Kasumi-1 (cell line): ENCODE results near the gene SULF2.

Experiments used
- DNase-seq, 2 experiments: peaks; one replicate each; lab custom pipeline; 2025; lab: John Stamatoyannopoulos, UW

Gene SULF2

GRCh38 chr20:47737923-47738322, 47.4 kb downstream of the SULF2 start:
- DNase-seq, result no peak

DNA sequence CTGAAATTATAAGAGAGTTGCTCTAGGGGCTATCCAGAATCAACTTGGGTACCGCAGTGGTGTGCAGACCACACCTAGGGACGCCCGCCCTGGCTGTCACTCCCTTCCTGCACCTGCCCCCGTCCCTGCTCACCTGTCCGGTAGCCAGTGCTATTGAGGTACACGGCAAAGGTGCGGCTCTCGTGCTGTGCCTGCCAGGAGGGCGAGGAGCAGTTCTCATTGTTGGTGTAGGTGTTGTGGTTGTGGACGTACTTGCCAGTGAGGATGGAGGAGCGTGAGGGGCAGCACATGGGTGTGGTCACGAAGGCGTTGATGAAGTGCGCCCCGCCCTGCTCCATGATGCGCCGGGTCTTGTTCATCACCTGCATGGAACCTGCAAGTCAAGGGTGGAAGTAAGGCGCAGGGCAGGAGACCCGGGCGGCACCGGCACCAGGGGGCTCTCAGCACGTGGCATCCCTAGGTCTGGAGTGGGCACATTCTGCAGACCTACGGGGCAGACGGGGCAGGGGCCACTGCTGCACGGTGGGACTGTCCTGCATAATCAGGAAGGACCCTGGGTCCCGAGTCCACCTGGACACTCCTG, 48.6 kb downstream of the SULF2 start:
- DNase-seq, result no peak

DNA sequence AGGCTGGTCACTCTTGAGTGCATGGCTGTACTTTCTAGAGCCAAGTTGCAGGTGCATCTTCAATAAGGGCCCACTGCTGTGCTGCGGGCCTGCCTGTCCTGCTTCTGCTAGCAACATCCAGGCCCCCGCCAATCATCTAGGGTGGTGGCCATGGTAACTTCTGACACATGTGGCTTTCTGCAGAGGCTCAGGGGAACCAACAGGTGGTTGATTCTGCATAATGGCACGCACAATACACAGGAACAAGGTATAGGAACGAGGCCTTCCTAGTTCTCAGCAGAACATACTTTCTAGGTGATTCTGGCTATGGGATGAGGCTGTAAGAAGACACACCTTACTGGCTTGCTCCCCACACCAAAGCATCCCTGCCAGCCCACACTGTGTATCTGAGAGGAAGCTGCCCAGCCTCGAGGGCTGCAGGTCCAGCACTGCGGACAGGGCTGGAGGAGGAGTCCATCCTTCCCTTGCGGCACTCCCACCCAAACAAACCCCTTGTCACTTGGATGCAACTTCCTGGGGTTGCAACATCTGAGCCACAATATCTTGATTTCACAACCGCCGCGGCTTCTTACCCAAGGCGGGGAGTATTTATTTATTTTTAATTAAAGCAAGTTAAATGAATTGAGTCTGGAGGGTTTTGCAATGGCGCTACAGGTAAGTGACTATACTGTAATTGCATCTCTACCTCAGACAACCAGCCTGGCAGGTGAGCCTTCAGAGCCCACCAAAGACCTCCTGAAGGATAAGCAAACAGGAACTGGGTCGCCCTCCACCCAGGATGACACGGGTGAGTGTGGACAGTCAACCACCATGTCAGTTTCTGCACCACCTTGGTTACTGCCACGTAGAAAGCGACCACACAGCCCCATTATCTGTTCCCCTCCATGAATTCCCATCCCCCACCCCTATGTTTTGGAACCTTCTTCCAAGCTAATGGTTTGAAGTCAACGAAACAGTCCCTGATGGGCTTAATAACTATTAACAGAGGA, 49.6 kb downstream of the SULF2 start:
- DNase-seq, result peak; percentile 57 to 69

DNA sequence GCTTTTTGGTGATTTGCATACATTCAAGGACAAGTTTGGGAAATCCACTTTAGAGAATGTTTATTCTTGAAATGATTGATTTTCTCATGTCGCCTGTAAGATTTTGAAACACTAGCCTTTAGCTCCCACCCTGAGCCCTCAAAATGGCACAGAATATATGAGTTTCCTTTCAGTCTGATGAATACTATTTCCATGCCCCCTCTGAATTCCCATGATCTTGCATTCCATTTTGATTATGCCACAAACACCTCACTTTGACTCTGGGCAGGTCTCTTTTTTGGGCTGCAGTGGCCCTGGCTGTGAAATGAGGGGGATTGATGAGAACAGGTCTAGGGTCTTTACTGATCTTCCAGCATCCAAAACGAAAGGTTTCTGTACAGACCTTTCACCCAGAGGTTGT, 50.4 kb downstream of the SULF2 start:
- no peak for DNase-seq

- DNase-seq, result no peak
Measured at GRCh38 chr20:47733892-47734291, 51.4 kb downstream of the SULF2 start.

DNA sequence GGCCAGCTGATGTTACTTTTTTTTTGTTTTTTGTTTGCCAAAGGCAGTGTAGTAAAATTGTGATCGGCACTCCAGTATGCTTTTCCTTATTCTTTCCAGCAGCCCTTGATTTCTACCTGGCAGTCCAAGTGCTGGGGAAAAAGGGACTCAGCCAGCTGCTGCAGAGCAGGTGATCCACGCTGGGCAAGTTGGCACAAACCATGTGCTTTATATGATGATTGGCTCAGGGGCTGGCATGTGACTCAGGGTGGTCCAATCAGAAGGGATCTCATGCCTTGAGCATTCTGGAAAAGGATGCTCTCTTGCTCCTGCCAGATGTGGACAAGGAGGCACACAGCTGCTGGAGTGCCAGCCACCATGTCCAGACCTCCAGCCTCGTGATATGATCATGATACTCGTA, 54.5 kb downstream of the SULF2 start:
- no peak for DNase-seq

- DNase-seq, result no peak
Measured at GRCh38 chr20:47729472-47729871, 55.8 kb downstream of the SULF2 start.

DNA sequence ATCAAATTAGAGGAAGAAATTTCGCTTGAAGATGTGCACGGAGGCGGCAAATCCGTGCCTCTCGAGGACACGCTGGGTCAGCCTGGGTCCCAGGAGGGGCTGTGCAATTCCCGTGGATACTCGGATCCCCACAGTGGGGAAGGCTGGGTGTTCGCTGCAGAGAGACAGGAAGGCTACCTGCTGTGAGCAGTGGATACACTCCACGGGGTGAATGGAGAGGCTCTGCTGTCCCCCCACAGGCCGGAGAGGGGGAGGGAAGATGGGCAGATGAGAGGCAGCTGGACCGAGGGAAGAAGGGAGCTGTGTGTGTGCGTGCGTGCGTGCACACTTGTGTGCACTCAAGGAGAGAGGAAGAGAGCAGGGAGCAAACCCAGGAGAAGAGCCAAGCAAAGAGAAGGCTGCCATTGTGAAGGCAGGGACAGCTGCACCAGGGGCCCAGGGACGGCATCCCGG, 57.3 kb downstream of the SULF2 start:
- no peak for DNase-seq

GRCh38 chr20:47727170-47727880, 58.0 kb downstream of the SULF2 start:
- peak; percentile 93 to 96 for DNase-seq

- no peak for DNase-seq
Measured at GRCh38 chr20:47726632-47727031, 58.6 kb downstream of the SULF2 start.

- DNase-seq, result peak; percentile 91 to 96
Measured at GRCh38 chr20:47725248-47725973, 59.9 kb downstream of the SULF2 start.

- no peak for DNase-seq
Measured at GRCh38 chr20:47724910-47725247, 60.4 kb downstream of the SULF2 start.

DNA sequence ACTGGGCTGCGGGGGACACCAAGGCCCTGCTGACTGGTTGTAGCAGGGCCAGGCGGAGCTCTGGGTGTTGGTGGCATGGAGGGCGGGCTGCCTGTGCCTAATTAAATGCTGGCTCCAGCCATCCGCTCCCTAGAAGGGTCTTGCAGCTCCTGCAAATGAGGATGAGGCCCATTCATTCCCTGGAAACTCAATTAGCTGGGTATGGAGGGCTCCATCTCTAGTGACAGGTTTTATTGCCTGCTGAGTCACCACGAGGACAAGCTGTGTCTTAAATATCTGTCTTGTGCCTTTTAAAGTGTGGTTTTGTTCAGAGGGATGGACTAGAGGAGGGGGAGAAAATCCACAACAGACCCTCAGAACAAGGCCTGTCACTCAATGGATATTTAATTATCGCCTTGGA, 60.9 kb downstream of the SULF2 start:
- DNase-seq, result no peak

DNA sequence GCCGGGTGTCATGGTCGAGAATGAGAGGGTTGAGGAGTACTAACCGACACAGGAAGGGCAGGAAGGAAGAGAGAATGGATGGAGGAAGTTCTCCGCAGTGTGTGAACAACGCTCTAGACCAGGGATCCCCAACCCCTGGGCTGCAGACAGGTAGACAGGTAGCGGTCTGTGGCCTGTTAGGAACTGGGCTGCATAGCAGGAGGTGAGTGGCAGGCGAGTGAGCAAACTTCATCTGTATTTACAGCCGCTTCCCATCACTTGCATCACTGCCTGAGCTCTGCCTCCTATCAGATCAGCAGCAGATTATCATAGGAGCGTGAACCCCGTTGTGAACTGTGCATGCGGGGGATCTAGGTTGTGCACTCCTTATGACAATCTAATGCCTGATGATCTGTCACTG, 62.0 kb downstream of the SULF2 start:
- DNase-seq, result no peak

DNA sequence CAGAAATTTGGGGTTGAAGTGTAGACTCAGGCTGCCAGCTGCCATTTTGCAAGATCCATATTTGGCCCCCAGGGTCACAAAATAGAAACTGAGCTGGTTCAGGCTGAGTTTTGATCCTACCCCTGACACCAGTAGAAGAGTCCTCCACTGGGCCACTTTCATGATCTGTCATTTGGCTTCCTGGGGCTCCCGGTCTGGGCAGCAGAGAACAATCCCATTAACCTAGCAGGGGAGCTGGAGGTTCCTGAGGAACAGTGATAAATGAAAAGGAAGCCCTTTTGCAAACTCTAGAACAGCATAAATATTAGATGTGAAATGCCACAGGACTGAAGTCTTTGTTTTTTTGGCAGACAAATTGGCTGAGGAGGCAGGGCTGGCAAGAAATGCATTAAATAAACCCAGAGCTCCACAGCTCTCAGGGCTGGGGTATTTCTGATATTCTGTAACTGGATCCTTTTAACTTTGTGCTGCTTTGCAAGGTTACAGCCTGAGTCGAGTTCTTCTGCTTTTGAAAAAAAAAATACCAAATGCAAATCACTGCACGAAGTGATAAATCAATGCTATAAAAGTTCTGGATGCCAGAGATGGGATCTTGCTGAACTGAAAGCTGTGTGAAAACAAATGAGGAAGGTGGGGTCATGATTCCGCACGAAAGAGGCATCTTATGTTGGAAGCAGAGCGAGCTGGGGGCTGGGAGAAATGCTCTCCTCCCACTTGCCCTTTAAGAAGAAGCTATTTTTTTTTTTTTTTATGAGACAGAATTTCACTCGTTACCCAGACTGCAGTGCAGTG, 64.4 kb downstream of the SULF2 start:
- DNase-seq, result no peak

DNA sequence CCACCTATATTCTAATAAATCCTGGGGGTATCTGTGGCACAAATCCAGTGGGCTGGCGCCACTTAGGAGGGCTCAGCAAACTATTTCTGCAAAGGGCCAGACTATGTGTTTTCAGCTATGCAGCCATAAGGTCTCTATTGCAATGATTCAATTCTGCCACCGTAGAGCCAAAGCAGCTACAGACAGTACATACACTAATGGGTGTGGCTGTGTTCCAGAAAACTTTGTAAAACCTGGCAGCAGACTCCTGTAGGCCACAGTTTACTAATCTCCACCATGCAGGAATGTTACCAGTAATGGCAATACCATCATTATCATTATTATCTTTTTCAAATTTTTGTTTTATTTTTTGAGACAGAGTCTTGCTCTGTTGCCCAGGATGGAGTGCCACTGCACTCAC, 65.7 kb downstream of the SULF2 start:
- no peak for DNase-seq

DNA sequence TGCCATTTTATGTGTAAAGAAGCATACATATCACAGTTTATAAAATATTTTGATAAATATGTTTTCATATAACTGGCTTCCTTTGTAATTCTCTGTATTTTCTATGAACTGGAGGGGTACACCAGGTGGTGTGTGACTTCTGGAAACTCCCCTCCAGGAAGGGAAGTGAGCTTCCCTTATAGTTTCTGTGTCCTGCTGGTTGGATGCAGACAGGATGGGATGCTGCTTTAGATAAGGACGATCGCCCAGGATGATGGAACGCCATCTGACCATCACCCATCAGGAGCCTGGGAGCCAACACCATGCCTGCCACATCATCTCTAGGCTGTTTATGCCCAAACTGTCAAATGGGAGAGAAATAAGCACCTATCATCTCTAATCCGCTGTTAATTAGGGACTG, 66.1 kb downstream of the SULF2 start:
- DNase-seq, result no peak

GRCh38 chr20:47718398-47718797, 66.9 kb downstream of the SULF2 start:
- no peak for DNase-seq

GRCh38 chr20:47717421-47717820, 67.9 kb downstream of the SULF2 start:
- DNase-seq, result no peak

DNA sequence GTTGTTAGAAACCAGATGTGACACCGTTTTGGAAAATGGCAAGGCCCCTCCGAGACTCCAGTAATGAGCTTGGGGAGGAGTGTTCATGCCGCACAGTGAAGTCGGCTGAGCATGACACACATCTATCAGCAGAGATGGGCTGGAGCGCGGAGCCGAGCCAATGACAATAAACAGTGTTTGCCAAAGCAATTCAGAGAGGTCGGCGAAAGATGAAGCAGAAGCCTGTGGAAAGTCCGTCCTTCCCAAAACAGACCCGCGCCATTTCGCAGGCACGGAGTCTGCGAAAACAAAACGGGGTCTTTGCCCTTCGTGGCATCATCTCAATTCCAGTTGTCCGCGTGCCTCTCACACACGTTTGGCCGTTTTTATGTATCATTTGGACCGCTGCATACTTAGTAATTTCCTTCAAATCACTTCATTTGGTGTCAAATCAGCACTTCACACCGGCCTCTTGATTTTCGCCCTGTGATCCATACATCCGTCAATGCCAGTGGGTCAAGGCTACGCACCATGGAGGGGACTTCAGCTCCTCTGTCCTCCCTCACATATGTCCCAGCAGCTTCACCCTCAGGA, 71.3 kb downstream of the SULF2 start:
- no peak for DNase-seq

GRCh38 chr20:47713163-47713562, 72.1 kb downstream of the SULF2 start:
- DNase-seq, result no peak
